B cell (primary cell): ENCODE measurements around the gene RAD51B.

Experiments
- CTCF ChIP-seq: fragments of 200-600 bp; IDR thresholded peaks from one replicate; pipeline ENCODE4 v1.8.0; 2022; ENCODE audit warnings: antibody characterized with exemption, mild to moderate bottlenecking
- EZH2 ChIP-seq: IDR thresholded peaks from 2 replicates; pipeline ENCODE4 v1.6.1; 2012; ENCODE audit warnings: borderline replicate concordance, low read depth, mild to moderate bottlenecking, moderate library complexity, low read length; ENCODE audit not compliant: insufficient read depth, poor library complexity, severe bottlenecking

DNA sequence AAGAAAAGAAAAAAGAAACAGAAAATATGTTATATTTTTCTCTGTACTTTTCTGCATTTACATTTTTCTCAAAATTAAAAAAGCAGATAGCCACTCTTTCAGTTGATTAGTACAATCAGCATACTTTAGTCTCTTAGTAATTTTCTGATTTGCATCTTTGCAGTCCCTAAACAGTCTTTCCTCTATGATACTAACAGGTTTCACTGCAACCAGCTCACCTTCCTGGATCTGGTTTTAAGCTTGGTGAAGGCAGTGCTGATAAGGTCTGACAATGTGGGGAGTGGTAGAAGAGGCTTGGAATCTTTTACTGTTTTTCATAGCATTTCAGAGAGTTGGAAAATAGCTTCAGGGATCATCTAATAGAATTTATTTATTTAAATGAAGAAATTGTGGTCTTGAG, 515.7 kb downstream of the RAD51B start:
- TF ChIP-seq CTCF (no peak), EZH2 (no peak)
